ENCODE measurements around the gene MYO5A.

MYO5A gene

DNA sequence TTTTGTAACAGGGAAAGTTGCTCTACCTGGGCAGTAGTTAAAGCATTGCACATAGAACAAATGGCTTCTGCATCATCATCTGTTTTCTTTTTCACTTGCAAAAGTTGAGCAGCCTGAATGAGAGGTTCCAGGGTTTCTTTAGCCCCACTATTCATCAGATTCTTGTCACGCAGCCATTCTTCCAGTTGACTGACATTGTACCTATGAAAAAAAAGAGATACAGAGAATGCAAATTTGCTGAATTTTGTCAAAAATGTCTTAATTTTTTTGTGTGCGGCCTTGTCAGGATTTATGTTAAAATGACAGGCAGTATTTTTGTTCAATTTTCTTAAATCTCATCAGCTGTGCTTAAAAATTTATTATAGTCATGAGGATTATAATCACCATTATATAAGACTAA, 211.7 kb downstream of the MYO5A start:
- TF ChIP-seq CTCF (IDR thresholded peaks at IDR 0.05; ENCODE audit: low read depth, low read length) = no peak
- no peak overlapping the region for H3K4me3 ChIP-seq (replicated peaks in 1 of 2; ENCODE audit: low read depth in 2 of 2, low read length in 2 of 2)
- no peak for DNase-seq (ENCODE audit: low read depth in 2 of 2)

GRCh38 chr15:52309154-52309548, 219.5 kb downstream of the MYO5A start:
- DNase-seq (ENCODE audit: low read depth in 2 of 2) = no peak
- no peak overlapping the region for H3K4me3 ChIP-seq (replicated peaks in 1 of 2; ENCODE audit: low read depth in 2 of 2, low read length in 2 of 2)
- no peak for TF ChIP-seq CTCF (IDR thresholded peaks at IDR 0.05; ENCODE audit: low read depth, low read length)

DNA sequence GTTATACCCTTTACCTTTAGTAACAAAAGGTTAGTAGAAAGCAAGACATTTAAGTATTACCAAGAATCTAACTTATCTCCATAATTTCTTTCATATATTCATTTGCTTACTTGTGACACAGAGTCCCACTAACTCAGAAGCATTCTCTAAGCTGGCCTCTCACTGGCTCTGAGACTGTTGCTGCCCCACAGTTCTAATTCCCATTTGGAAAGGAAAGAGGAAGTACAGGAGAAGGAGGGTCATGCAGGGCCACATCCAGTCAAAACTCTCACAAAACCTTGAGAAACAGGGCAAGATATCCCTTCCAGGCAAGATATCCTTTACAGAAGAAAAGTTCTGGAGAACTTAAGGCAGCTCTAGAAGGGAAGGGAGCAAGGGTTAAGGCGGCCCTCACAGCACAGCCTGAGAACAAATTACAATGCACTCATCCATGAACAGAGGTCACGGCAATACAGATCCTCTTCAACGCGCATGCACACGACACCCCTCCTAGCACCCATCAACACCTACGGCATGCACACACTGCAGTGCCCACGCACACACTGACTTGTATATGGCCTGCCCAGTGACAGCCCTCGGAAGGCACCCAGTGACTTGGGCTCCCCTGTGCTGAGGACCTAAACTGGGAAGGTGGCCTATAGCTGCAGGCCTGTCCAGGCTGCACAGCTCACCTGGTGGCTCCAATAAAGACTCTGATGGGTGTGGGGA, 220.1 kb downstream of the MYO5A start:
- no peak for DNase-seq (ENCODE audit: low read depth in 2 of 2)
- TF ChIP-seq CTCF (IDR thresholded peaks at IDR 0.05; ENCODE audit: low read depth, low read length) = no peak
- H3K4me3 ChIP-seq (replicated peaks in 1 of 2; ENCODE audit: low read depth in 2 of 2, low read length in 2 of 2) = no peak overlapping the region

DNA sequence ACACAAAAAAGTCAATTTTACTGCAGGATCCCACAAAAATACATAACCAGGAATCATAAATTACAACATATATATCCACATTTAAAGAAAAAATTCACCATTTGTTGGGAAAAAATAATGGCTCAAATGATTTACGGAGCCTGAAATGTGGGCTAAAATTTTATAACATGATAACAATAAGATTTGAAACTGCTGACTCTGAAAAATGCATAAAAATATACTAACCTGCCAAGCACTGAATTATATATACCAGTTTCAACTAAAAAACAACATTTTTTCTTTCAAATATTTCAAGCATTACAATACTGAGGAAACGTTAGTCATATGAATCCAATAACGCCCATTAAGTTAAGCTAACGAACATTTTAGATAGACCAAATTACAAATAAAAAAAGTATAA, 220.8 kb downstream of the MYO5A start:
- TF ChIP-seq CTCF (IDR thresholded peaks at IDR 0.05; ENCODE audit: low read depth, low read length) = no peak
- no peak overlapping the region for H3K4me3 ChIP-seq (replicated peaks in 1 of 2; ENCODE audit: low read depth in 2 of 2, low read length in 2 of 2)
- no peak for DNase-seq (ENCODE audit: low read depth in 2 of 2)

- H3K4me3 ChIP-seq (replicated peaks in 1 of 2; ENCODE audit: low read depth in 2 of 2, low read length in 2 of 2) = no peak overlapping the region
- DNase-seq (ENCODE audit: low read depth in 2 of 2) = peak; percentile 36 to 90
- TF ChIP-seq CTCF (IDR thresholded peaks at IDR 0.05; ENCODE audit: low read depth, low read length) = no peak
These were observed 222.4 kb downstream of the MYO5A start for GRCh38 chr15:52306270-52306669.

GRCh38 chr15:52303093-52303772, 225.4 kb downstream of the MYO5A start:
- TF ChIP-seq CTCF (IDR thresholded peaks at IDR 0.05; ENCODE audit: low read depth, low read length) = no peak
- no peak overlapping the region for H3K4me3 ChIP-seq (replicated peaks in 1 of 2; ENCODE audit: low read depth in 2 of 2, low read length in 2 of 2)
- DNase-seq (ENCODE audit: low read depth in 2 of 2) = no peak
